Activated T-cell treated with anti-CD3 and anti-CD28 coated beads for 4 hours (primary cell): ENCODE results near the gene C1orf52.

Source experiments
- DNase-seq: peaks from one replicate; pipeline ENCODE4 v3.0.0-alpha.2; 2020

C1orf52 gene

DNA sequence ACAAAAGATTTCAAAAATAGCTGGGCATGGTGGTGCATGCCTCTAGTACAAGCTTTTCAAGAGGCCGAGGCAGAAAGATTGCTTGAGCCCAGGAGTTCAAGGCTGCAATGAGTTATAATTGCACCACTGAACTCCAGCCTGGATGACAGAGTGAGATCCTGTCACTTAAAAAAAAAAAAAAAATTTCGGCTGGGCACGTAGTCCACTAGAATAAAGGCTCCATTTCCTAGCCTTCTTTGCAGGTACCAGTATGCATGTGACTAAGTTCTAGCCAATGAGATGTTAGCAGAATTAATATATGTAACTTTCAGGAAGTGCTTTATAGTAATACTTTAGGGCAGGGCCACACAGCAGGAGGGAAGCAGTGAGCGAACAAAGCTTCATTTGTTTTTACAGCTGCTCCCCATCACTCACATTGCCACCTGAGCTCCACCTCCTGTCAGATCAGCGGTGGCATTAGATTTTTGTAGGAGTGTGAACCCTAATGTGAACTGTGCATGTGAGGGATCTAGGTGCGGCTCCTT is 29.8 kb downstream of the C1orf52 start:
- DNase-seq, result no peak

- DNase-seq, result no peak
Measured at GRCh38 chr1:85228972-85229371, 30.5 kb downstream of the C1orf52 start.

DNA sequence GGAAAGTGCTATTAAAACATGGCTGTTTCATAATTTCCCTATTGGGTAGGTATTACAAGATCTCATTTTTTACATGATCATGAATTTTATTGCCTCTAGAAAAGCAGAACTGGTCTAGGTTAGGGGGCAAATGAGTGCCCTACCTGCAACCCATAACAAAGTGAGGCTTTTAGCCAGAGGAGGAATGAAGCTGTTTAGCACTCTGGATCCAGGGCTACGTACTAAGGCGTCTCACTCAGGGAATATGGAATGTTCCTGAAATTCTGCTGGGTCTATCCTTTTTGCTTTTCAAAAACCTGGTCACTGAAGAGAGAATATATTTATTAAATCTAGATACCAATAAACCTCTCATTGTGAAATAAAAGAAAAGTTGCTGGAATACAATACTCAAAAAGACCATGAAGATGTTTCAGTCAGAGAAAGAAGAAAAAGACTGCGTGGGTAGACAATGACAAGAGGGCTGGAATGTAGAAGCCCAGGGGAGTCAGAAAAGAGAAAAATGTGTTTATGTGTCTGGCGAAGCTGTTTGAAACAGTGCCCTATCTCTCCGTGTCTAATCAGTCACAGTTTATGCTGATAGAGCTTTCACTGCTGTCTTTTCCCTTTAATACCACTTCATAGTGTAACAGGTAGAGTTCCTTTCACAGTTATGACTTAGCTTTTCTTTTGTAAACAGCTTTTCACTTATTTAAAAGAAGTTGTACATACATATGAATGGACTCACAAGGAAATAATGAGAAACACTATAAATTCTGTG is 33.7 kb downstream of the C1orf52 start:
- no peak for DNase-seq

- DNase-seq, result no peak
Measured at GRCh38 chr1:85224734-85225623, 34.5 kb downstream of the C1orf52 start.

GRCh38 chr1:85224295-85224694 is 35.2 kb downstream of the C1orf52 start:
- DNase-seq, result no peak

DNA sequence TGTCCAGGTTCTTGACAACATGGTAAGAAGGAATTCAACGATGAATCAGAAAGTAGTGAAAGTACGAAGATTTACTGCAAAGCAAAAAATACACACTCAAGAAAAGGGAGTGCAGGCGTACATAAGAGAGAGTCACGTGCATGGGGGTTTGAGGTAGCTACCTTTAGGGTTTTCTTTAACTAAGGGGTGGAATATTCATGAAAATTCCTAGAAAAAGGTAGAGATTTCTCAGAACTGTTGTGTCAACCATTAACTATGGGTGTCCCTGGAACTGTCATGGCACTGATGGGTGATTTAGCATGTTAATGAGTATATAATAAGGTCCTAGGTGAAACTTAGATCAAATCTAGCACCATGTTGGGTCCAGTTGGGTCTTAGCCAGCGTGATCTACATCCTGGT is 36.1 kb downstream of the C1orf52 start:
- DNase-seq, result no peak

- DNase-seq, result no peak
Measured at GRCh38 chr1:85220756-85221201, 38.7 kb downstream of the C1orf52 start.

DNA sequence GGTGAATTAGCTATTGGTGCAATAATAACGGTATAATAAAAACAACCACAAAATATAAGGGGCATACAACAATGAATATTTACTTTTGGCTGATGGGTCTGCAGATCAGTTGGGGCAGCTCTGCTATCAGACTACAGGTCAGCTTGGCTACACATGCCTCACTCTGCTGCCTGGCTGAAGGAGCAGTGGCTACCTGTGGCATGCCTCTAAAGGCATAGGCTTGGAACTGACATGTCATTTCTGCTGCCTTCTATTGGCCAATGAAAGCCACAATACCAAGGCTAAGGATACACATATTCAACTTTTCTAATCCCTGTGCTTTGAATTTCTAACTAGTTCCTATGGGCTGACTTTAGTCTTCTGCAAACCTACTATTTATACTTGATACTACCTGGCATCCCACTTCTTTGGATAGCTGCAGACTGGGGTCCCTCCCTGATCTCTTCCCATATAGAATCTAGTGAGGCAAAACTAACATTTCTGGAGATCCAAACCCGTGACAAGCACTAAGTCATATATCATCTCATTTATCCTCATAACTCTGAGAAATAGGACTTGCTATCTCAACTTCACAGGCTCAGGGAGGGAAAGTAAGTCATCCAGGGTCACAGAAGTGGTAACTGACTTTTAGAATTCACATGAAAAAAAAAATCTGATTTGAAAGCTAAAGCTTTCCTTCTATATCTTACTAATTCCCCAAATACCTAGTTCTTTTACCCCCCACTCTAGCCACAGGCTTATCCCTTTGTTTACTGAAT is 39.4 kb downstream of the C1orf52 start:
- no peak for DNase-seq

DNA sequence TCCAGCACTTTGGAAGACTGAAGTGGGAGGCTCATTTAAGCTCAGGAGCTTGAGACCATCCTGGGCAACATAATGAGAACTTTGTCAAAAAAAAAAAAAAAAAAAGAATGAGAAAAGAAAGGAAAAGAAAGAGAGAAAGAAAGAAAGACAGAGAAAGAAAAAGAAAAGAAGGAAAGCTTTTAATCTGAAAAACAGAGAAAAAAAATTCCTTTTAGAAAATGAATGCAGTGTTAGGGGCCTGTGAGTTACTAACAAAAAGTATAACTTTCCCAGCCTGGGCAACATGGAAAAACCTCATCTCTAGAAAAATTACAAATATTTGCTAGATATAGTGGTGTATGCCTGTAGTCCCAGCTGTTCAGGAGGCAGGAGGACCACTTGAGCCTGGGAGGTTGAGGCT is 42.8 kb downstream of the C1orf52 start:
- DNase-seq, result no peak

DNA sequence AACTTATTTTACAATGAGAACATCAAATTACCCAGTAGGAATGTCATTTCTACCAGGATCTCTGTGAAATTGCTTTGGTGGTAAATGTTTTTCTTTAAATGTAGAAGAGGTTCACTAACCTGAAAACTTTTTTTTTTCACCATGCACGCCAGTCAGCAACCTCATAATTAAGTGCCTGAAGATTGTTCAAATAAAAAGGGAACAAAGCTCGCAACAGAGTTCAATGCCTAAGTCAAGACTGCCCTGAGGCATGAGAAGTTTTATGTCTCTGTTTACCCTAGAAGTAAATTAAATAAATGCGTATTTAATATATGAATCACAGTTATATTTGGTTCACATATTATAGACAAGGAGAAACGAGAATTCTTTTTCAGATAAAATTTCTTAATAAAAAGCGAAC is 44.8 kb downstream of the C1orf52 start:
- no peak for DNase-seq

DNA sequence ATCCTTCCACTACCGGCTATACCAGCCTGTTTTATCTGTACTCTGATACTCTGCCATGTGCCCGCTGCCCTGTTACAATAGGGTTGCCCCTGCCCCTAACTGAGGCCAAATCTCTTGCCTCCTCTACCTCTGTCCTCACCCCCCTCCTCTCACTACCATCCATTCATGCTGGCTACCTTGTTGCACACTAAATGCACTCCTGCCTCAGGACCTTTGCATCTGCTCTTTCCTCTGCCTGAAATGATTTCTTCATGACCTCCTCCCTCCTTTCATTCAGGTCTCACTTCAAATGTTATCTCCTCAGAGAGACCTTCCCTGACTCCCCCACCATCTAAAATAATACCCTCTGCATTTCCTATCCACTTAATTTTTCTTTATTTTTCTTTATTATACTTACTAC is 51.0 kb downstream of the C1orf52 start:
- DNase-seq, result no peak

GRCh38 chr1:85203573-85204171 is 55.8 kb downstream of the C1orf52 start:
- no peak for DNase-seq

DNA sequence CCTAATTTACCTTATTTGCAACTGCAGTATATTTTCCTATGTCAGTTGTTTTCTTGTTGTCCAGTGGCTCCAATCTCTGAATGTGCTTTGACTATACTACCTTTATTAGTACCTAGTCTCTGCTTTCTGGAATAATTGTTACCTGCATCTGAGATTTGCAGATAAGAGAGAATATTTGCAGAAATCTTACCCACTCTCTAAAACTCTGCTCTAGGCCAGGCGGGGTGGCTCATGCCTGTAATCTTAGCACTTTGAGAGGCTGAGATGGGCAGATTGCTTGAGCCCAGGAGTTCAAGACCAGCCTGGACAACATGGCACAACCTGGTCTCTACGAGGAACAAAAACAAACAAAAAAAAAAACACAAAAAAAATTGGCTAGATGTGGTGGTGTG is 56.6 kb downstream of the C1orf52 start:
- DNase-seq, result no peak

- no peak for DNase-seq
Measured at GRCh38 chr1:85202092-85202863, 57.2 kb downstream of the C1orf52 start.

- DNase-seq, result peak; percentile 51
Measured at GRCh38 chr1:85201340-85202091, 57.9 kb downstream of the C1orf52 start.

DNA sequence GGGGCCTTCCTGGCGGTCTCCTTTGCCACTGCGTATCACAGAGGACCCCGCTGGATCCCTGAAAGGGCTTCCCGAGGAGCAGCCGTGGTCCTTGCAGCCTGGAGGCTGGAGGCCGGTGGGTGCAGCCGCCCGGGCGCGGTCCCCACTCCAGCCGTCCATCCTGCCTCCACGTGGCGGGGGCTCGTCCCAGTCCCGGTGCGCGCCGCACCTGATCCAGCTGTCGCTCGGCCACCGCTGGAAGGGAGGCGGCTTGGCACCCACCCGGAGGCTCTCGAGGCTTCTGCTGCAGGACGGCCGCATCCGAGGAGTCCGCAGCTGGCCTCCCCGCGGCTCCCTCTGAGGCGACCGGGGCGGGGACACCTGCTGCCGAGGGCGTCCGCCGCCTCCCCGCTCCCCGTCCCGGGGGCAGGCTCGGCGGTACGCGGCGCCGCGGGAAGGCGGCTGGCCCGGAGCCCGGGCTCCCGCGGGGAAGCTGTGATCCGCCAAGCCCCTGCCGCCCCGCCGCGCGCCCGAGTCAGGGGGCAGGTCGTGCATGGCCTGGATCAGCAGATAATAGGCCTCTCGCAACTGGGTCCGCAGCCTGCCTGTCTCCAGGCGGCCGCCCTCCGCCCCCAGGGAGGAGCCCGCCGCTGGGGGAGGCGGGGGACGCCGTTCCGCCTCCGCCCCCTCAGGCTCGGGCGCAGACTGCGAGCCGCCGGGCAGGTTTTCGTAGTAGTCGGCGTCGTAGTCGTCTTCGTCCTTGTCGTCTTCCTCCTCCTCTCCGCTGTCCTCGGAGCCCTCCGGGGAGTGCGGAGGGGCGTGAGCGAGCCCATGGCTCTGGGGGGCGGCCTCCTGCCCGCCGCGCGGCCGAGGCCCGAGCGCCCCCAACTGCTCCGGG is 58.8 kb downstream of the C1orf52 start, which contains the start of gene SYDE2:
Gene SYDE2 (minus strand): TSS at position 554 of the 877 bp plus-strand sequence. CDS start 20 bp downstream, at position 534.
- peak; percentile 66 for DNase-seq
